ENCODE results near the gene TRAPPC2L.

The TRAPPC2L gene

DNA sequence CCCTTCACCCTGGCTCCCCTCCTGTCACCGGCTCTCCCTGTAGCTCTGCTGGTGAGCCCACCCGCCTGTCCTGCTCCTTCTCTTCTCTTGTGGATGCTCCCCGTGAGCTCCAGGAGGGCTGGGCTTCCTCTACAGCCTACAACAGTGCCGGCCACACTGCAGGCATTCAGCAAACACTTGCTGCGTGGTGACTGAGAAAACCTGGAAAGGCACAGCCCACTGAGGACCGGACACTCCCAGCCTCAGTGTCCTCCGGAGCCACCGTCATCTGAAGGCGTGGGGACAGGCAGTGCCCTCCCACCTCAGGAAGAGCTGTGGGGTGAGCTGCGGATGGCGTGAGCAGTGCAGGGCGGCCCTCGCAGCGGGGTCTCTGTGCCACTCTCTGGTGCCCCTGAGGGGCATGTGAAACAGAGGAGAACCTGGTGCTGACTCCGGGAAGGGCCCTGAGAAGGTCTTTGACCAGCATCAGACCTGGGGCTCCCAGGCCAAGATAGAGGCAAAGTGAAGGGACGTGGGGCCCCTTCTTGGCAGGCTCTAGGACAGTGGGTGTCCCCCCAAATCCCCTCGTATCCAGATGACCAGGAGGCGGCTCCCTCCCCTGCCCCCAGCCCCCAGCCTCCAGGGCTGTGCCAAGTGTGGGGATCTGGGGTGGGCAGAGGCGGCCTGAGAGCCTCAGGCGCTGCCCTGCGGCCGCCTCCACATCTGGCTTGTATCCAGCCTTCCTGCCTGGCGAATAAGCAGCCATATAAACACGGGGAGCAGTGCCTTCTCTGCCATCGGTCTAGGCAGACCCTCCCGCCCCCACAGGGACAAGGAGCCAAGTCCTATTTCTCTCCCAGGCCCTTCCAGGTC, 53.6 kb downstream of the TRAPPC2L start:
- TF ChIP-seq ZFX (IDR thresholded peaks at IDR 0.05) = no peak
- TF ChIP-seq, protein P1, sequence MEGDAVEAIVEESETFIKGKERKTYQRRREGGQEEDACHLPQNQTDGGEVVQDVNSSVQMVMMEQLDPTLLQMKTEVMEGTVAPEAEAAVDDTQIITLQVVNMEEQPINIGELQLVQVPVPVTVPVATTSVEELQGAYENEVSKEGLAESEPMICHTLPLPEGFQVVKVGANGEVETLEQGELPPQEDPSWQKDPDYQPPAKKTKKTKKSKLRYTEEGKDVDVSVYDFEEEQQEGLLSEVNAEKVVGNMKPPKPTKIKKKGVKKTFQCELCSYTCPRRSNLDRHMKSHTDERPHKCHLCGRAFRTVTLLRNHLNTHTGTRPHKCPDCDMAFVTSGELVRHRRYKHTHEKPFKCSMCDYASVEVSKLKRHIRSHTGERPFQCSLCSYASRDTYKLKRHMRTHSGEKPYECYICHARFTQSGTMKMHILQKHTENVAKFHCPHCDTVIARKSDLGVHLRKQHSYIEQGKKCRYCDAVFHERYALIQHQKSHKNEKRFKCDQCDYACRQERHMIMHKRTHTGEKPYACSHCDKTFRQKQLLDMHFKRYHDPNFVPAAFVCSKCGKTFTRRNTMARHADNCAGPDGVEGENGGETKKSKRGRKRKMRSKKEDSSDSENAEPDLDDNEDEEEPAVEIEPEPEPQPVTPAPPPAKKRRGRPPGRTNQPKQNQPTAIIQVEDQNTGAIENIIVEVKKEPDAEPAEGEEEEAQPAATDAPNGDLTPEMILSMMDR (conservative IDR thresholded peaks at IDR 0.05) = no peak
- no peak overlapping the region for H3K27ac ChIP-seq

DNA sequence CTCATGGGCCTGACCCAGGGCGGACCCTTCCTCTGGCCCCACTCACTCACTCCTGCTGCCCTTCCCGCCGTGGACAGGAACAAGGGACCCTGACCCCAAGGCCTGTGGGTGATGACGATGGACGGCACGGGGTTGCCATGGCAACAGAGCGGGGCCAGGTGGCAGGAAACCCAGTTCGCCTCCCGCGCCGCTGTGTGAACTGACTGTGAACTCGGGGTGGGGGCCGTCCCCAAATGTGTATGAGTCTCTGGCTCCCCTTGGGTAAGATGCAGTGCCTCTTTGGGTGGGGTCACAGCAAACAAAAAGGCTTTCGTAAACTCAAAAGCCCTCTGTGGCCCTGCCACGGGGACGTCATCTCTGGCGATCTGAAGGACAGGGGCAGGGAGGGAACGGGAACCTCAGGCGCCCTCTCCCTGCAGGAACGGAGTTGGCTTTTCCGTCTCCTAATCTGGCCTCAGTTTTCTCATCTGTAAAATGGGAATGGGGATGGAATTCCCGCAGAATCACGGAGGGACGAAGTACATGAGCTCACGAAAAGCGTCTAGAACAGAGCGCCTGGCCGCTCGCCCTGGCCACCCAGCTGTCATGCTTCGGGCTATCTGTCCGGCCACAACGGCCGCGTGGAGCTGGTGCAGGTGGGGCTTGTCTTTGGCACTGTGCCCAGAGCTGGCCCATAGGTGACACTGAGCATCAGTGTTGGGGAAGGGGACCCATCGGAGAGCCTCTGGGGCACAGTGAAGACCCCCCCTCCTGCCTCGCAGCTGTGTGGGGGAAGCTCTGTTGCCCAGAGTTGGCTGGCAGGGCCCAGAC, 54.4 kb downstream of the TRAPPC2L start:
- no peak overlapping the region for H3K27ac ChIP-seq
- TF ChIP-seq ZFX (IDR thresholded peaks at IDR 0.05) = no peak
- TF ChIP-seq, protein P1 (conservative IDR thresholded peaks at IDR 0.05) = no peak

GRCh38 chr16:88911946-88912310, 55.0 kb downstream of the TRAPPC2L start:
- TF ChIP-seq, protein P1 (conservative IDR thresholded peaks at IDR 0.05) = no peak
- TF ChIP-seq ZFX (IDR thresholded peaks at IDR 0.05) = no peak
- no peak overlapping the region for H3K27ac ChIP-seq

Data from C4-2B (cell line).